Stomach (tissue), 9 donors: ENCODE measurements around the gene FXYD3. TPM values are rescaled to one million over a fixed set of nuclear protein-coding genes. Genes with fewer than 3 reads are reported as not detected.
"Not testable (repeated sequence)": the region's sequence is repeated elsewhere in the genome, so short reads cannot be mapped to it uniquely, and the experiment has no call there.

Experiments used
- DNase-seq, 2 donors: peaks; one replicate each; pipeline versions ENCODE4 v3.0.0 to v3.0.0-alpha.2; 2013 to 2019
- H3K27ac ChIP-seq, 5 donors: fragments of 200-600 bp in 4 of 5; sonication (generic) in 4 of 5; one replicate each; pipeline ENCODE4 v1.5.1; 2013 to 2019; ENCODE audit warnings: mild to moderate bottlenecking in 1 of 5, moderate library complexity in 1 of 5
- H3K27me3 ChIP-seq, 3 donors: fragments of 200-600 bp; sonication (generic); one replicate each; pipeline ENCODE4 v1.5.1; 2017 to 2019; ENCODE audit warnings: mixed run types in 1 of 3
- H3K36me3 ChIP-seq, 4 donors: fragments of 200-600 bp; sonication (generic); 1 replicate in 3 of 4; 2 replicates in 1 of 4; pipeline ENCODE4 v1.5.1; 2016 to 2019
- H3K4me1 ChIP-seq, 4 donors: fragments of 200-600 bp; sonication (generic); one replicate each; pipeline ENCODE4 v1.5.1; 2016 to 2019
- H3K4me3 ChIP-seq, 4 donors: fragments of 200-600 bp; sonication (generic) in 3 of 4; one replicate each; pipeline ENCODE4 v1.5.1; 2016 to 2019; ENCODE audit warnings: mild to moderate bottlenecking in 1 of 4
- H3K9me3 ChIP-seq, 4 donors: fragments of 200-600 bp; sonication (generic); one replicate each; pipeline ENCODE4 v1.5.1; 2016 to 2019
- CTCF ChIP-seq, 7 experiments: fragments of 450-650 bp in 4 of 7; fragments of 200-600 bp in 3 of 7; sonication (generic) in 3 of 7; IDR thresholded peaks; one replicate each; pipeline ENCODE4 v1.5.1; 2016 to 2019; ENCODE audit warnings: antibody characterized with exemption in 7 of 7, control low read depth in 2 of 7, mild to moderate bottlenecking in 1 of 7
- EP300 ChIP-seq: sonication (generic); formaldehyde crosslinking; IDR thresholded peaks from one replicate; pipeline ENCODE4 v1.6.1; 2017; ENCODE audit warnings: antibody characterized with exemption
- POLR2A ChIP-seq, 4 donors: fragments of 450-650 bp; IDR thresholded peaks; one replicate each; pipeline ENCODE4 v1.6.1; 2016; ENCODE audit warnings: antibody characterized with exemption in 4 of 4, control low read depth in 2 of 4, mild to moderate bottlenecking in 1 of 4, moderate library complexity in 1 of 4
- POLR2AphosphoS5 ChIP-seq, 3 donors: sonication (generic); formaldehyde crosslinking; IDR thresholded peaks; one replicate each; pipeline ENCODE4 v1.6.1; 2016; ENCODE audit warnings: antibody characterized with exemption in 3 of 3
- WGBS, 5 donors: extraction: QIAGEN DNeasy Blood & Tissue Kit in 3 of 5; methylation state at CpG; one replicate each; pipeline versions ENCODE4 v1.1.5 to v1.1.7; 2013 to 2018; 5-methylcytosine and 5-hydroxymethylcytosine counted together
- intact Hi-C: fragments of 100-400 bp; cut with DNase I; formaldehyde crosslinking; loops from one replicate; pipeline ENCODE4 v1.15.1; 2023; ENCODE audit warnings: low total_unique reads
- polyA plus RNA-seq, 3 donors: library from polyadenylated mRNA; stranded (reverse); fragments of 200-250 nt; gene quantifications; one replicate each; pipeline ENCODE4 v1.2.3, GENCODE V29; 2013
- total RNA-seq, 5 donors: library from RNA; depleted of rRNA; stranded (reverse); fragments of >200 nt; gene quantifications; one replicate each; pipeline versions ENCODE4 v1.1.0 to v1.2.3, GENCODE V29; 2014 to 2016
- donor health status: healthy with polysubstance abuse.
- donor health status: Bipolar disorder and iron deficiency.
- donor health status: healthy.

The FXYD3 gene
- total and polyA plus RNA-seq, 8 donors, result 84.8 to 800 (median 441) TPM

DNA sequence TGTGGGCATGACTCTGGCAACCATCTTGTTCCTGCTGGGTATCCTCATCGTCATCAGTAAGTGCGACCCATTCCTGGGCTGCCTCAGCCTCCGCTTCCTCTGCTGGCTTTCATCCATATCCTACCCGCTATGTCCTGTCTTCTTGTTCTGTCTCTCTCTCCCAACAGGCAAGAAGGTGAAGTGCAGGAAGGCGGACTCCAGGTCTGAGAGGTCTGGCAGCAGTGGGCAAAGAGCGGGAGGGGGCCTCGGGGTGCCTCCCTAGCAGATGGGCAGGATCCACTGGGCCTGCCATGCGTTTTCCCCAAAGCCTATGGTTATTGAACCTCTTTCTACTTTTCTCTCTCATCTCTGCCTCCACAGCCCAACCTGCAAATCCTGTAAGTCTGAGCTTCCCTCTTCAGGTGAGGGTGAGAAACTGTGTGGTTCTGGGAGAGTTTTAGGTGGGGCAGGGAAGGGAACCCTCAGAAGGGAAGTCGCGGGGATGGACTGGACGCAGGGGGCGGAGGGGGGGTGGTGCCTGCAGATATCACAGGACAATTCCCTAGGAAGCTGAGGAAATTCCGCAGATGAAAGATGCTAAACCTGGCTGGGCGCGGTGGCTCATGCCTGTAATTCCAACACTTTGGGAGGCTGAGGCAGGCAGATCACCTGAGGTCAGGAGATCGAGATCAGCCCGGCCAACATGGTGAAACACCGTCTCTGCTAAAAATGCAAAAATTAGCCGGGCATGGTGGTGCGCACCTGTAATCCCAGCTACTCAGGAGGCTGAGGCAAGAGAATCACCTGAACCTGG is 35.8 kb downstream of the FXYD3 start:
- Histone ChIP-seq H3K27ac (no peak overlapping the region), H3K27me3 (peaks cover 0 to 54% (median 9%) of the 10 kb centered on the region in 3 donors), H3K36me3 (no peaks in the 10 kb centered on the region), H3K9me3 (no peaks in the 10 kb centered on the region), H3K4me3 (no peak overlapping the region), H3K4me1 (peaks cover 19 to 34% (median 26%) of the 10 kb centered on the region in 4 donors)
- no peak for DNase-seq
- WGBS, 5 donors, result 86 to 91% (median 89%) methylated on average over 20 of the region's 20 CpGs
- intact Hi-C loops, result no loop called here
- no peak for TF ChIP-seq POLR2AphosphoS5 (IDR thresholded peaks at IDR 0.05)
- no peak for TF ChIP-seq EP300
- no peak for TF ChIP-seq CTCF (IDR thresholded peaks at IDR 0.05)
- no peak for TF ChIP-seq POLR2A (IDR thresholded peaks at IDR 0.05)

DNA sequence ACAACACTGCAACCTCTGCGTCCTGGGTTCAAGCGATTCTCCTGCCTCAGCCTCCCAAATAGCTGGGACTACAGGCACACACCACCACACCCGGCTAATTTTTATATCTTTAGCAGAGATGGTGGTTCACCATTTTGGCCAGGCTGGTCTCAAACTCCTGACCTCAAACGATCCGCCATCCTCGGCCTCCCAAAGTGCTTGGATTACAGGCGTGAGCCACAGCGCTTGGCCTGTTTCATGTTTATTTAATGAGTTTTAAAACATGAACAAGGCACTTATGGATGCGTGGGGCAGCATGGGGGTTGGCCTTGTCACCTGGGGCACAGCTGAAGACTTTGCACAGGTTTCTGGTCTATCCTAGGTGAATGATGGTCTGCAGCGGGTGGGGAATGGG is 37.5 kb downstream of the FXYD3 start:
- WGBS, 5 donors, result 53 to 62% (median 60%) methylated on average over 10 of the region's 10 CpGs
- H3K27me3 ChIP-seq, result peaks cover 0 to 58% (median 9%) of the 10 kb centered on the region in 3 donors
- peaks cover 19 to 34% (median 26%) of the 10 kb centered on the region in 4 donors for H3K4me1 ChIP-seq
- H3K9me3 ChIP-seq, H3K27ac ChIP-seq, intact Hi-C loops, H3K4me3 ChIP-seq, DNase-seq: not testable (repeated sequence)
- H3K36me3 ChIP-seq, result peaks cover 5 to 11% (median 10%) of the 10 kb centered on the region in 4 donors

DNA sequence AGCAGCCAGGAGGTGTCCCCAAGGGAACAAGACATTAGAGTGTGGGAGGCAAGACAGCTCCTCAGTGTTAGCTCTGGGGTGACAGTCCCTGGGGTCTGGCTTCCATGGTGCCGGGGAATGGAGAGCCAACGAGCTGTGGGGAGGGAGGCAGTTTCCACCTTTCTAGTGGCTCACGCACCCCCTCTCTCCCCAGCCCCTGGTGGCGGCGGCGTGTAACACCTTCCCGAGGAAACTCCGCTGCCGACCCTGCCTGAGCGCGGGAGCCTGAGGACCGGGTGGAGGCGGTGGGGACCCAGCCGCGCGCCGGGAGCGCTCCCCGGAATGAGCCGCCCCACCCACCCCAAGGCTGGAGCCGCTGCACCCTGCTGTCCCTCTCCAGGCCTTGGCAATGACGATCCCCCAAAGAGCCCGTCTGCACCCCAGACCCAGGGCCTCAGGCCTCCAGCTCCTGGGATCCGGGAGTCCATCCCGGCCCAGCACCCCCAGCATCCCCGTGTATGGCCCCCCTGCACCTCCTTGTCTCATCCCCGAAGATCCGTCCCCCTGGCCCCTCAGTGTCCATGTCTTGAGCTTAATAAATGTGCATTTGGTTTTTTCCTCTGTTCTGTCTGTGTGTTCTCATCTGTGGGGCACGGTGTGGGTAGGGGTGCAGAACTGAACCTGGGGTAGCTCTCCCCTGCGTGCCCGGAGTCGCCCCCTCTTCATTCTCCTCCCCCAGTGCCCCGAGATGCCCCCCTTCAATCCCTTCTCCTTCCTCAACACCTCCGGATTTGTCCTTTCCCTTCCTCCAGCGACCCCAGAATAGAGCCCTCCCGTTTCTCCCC is 38.3 kb downstream of the FXYD3 start:
- Histone ChIP-seq H3K4me1 (peaks cover 19 to 34% (median 26%) of the 10 kb centered on the region in 4 donors), H3K4me3 (peak overlapping the region; percentile 54 to 82 (median 70)), H3K9me3 (no peaks in the 10 kb centered on the region), H3K27me3 (peaks cover 0 to 58% (median 9%) of the 10 kb centered on the region in 3 donors), H3K36me3 (peaks cover 7 to 19% (median 16%) of the 10 kb centered on the region in 4 donors), H3K27ac (peak overlapping the region; percentile 63 to 90 (median 85))
- DNase-seq, result peak; percentile 58 to 76
- TF ChIP-seq CTCF (IDR thresholded peaks at IDR 0.05) (peak in 5 of 7 experiments; percentile 21 to 65 (median 44)), POLR2A (IDR thresholded peaks at IDR 0.05) (no peak)
- intact Hi-C loops, result no loop called here
- WGBS, 5 donors, result 0 to 1% (median 1%) methylated on average over 28 to 36 of the region's 36 CpGs

DNA sequence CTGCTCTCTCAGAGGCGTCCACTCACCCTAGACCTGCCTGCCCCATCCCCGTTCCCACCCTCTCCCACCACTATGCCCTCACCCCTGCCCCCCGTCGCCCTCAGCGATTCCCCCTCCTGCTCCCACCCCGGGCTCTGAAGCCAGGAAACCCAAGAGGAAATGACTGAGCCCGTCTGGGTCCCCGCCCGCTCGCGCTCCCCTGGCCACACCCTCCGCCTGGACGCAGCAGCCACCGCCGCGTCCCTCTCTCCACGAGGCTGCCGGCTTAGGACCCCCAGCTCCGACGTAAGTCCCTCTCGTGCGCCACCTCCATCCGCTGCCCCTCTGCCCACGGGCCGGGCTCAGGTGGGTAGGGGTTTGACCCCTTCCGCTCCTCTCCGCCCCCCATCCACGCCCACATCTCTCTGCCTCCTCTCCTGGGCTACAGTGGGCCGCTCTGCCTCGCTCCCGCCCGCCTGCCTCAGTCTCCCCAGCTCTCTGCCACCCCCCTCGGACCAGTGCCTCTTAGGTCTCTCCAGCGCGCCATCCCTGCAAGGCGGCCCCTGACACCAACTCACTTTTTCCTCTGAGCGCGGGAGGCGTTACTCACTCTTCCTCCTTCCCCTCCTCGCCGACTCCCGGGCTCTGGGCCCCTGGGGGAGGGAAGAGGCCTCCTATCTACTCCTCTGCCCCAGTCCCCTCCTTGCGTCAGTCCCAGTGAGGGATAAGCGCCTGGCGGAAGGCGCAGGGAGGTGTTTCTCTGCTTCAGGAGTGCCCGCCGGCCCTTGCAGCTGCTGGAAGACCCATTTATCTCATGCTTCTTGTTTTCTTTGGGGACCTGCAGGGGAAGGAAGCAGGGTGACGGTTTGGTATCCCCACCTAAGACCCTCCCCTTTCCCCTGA is 39.1 kb downstream of the FXYD3 start, which contains the start of gene FXYD5:
Gene FXYD5 (plus strand): TSS at position 211 of the 882 bp plus-strand sequence. CDS start 816 bp downstream, outside the sequence.
- peaks cover 19 to 34% (median 26%) of the 10 kb centered on the region in 4 donors for H3K4me1 ChIP-seq
- peaks cover 7 to 28% (median 25%) of the 10 kb centered on the region in 4 donors for H3K36me3 ChIP-seq
- H3K9me3 ChIP-seq, result no peaks in the 10 kb centered on the region
- intact Hi-C loops, result no loop called here
- 1 to 2% (median 1%) methylated on average over 42 to 49 of the region's 49 CpGs for WGBS, 5 donors
- H3K27me3 ChIP-seq, result peaks cover 0 to 58% (median 9%) of the 10 kb centered on the region in 3 donors
- H3K4me3 ChIP-seq, result peak within 1 kb of the TSS; percentile 54 to 82 (median 70)
- DNase-seq, result peak; percentile 68 to 87
- TF ChIP-seq POLR2AphosphoS5 (IDR thresholded peaks at IDR 0.05), result peak in 2 of 3 donors; percentile 6 to 46
- no peak for TF ChIP-seq POLR2A (IDR thresholded peaks at IDR 0.05)
- TF ChIP-seq EP300, result no peak
- no peak for TF ChIP-seq CTCF (IDR thresholded peaks at IDR 0.05)
- peak within 1 kb of the TSS; percentile 63 to 90 (median 85) for H3K27ac ChIP-seq
